K562 (cell line): ENCODE measurements around the gene GSX2. TPM values are rescaled to one million over a fixed set of nuclear protein-coding genes. Genes with fewer than 3 reads are reported as not detected.

ENCODE experiments used
- FOXP4 ChIP-seq: sonication (generic); formaldehyde crosslinking; IDR thresholded peaks from 2 replicates; pipeline ENCODE4 v1.8.0; 2022; ENCODE audit warnings: mild to moderate bottlenecking, missing genetic modification reagents, borderline replicate concordance
- MCM7 ChIP-seq, 2 experiments: fragments of 450-650 bp; IDR thresholded peaks; 2 replicates each; pipeline ENCODE4 v1.6.1; 2016 to 2018
- MGA ChIP-seq: fragments of 450-650 bp; IDR thresholded peaks from 2 replicates; pipeline ENCODE4 v1.6.1; 2016; ENCODE audit warnings: mild to moderate bottlenecking, moderate library complexity
- TFAP4 ChIP-seq: sonication (generic); formaldehyde crosslinking; IDR thresholded peaks from 2 replicates; pipeline ENCODE4 v1.8.0; 2022; ENCODE audit warnings: missing genetic modification reagents, mild to moderate bottlenecking, moderate library complexity, borderline replicate concordance
- ZBTB2 ChIP-seq: fragments of 450-650 bp; IDR thresholded peaks from 2 replicates; pipeline ENCODE4 v1.6.1; 2016; ENCODE audit warnings: antibody characterized with exemption
- ZNF140 ChIP-seq: fragments of 250-450 bp; sonication (Bioruptor Pico); IDR thresholded peaks from 2 replicates; pipeline ENCODE4 v1.8.0; 2021; ENCODE audit warnings: moderate library complexity, mild to moderate bottlenecking, inconsistent platforms
- ZNF384 ChIP-seq: IDR thresholded peaks from 2 replicates; pipeline ENCODE4 v1.6.1; 2012; ENCODE audit warnings: low read depth, low read length, improper control_type of control experiment
- ZNF644 ChIP-seq: fragments of 200-800 bp; sonication (Bioruptor generic); IDR thresholded peaks from 2 replicates; pipeline ENCODE4 v1.6.1; 2016; ENCODE audit warnings: low read depth, missing genetic modification characterization, missing compliant biosample characterization
- polyA plus RNA-seq, 8 experiments: library from polyadenylated mRNA; depleted of rRNA in 4 of 8; stranded (reverse) in 5 of 8; unstranded in 3 of 8; fragments of >200 nt; fragmentation: Nextera tagmentation in 2 of 8; fragmentation: Illumina TruSeq in 1 of 8; extraction: Ambion mirVana in 2 of 8; extraction: Trizol in 1 of 8; gene quantifications; 2 replicates each; pipeline versions ENCODE4 v1.2.1 to v1.2.3, GENCODE V29; 2011 to 2014; ENCODE audit warnings: inconsistent platforms in 1 of 8, missing spikeins in 1 of 8
- total RNA-seq, 7 experiments: library from RNA; depleted of rRNA in 6 of 7; stranded (reverse); fragments of >200 nt in 6 of 7; fragmentation: Illumina TruSeq in 2 of 7; extraction: Trizol in 2 of 7; gene quantifications; 2 replicates each; pipeline versions ENCODE4 v1.2.1 to v1.2.3, GENCODE V29; 2011 to 2021; ENCODE audit warnings: low replicate concordance in 1 of 7

Gene GSX2
- total and polyA plus RNA-seq, 9 of the 15 experiments (the other 6 are each of a cell fraction or from before 2014, with no cell fraction given), result not detected

DNA sequence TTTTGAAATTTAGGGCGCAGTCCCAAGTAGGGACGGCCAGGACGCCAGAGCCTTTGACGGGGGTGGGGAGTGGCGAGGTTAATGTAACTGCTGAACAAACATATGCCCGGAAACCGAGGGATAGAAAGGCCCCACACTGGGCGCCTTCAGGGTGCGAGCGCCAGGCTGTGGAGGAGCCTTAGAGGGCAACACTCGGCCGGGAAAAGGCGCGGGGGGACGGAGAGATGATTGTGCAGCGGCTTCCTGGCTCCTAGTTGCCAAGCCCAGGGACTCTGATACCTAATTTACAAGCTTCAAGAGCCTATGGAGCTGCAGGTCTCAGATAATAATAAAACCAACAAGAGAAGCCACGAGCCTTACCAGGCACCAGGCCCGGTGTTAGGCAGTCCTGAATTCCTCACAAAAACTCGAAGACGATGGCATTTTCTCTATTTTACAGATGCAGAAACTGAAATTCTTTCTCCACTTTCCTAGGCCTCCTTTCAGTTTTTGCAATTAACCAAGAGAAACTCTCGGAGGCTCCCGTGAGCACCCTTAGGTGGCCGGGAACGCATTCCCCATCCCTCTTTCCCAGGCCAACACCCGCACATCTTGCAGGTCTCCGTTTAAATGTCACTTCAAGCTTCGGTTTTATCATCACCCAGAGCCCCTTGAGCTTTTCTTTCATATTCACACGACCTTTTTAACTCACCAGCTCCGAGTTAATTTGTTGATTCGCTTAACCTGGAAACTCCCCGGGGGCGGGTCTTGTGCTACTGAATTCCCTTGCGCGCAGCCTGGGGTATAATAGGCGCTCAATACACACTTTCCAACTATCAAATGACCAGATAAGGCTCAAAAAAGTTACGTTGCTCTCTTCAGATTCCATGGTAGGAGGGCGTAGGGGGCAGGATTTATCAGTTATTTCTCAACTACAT, 6.4 kb upstream of the GSX2 start (continued):
- TF ChIP-seq MGA (no peak), TFAP4 (CRISPR knock-in tag) (no peak), ZBTB2 (no peak), MCM7 (IDR thresholded peaks at IDR 0.05) (no peak), ZNF384 (no peak), FOXP4 (CRISPR knock-in tag) (no peak), ZNF140 (CRISPR knock-in tag) (no peak), ZNF644 (tag) (no peak)
